NCI-H2107 treated with DMSO at 0.1 percent for 48 hours (cell line): ENCODE data around the gene MYBPH.

Experiments
- DNase-seq: peaks from one replicate; lab custom pipeline; 2025; ENCODE audit not compliant: unreplicated experiment; lab: John Stamatoyannopoulos, UW

Gene MYBPH

GRCh38 chr1:203175237-203175826, at the start of gene MYBPH:
TSS of gene MYBPH (minus strand) at chr1:203175826. CDS start at chr1:203175755, 71 bp downstream.
- DNase-seq, result no peak

DNA sequence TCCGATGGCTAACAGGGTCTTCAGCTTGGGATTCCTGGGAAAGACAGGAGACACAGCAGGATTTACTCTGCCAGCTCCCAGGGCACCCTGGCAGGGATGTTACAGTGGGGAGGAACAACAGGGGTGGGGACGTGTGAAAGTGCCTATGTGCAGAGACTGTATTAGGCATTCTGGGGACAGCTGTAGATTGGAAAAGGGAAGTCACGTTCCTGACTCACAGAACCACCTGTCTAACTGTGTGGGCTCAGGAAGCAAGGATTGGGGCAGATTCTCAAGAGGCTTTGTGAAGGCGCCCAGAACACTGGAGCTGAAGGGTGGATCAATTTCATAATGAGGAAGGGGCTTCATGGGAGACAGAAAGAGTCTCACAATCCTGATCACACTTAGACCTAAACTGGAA, 49.4 kb upstream of the MYBPH start:
- DNase-seq, result no peak

DNA sequence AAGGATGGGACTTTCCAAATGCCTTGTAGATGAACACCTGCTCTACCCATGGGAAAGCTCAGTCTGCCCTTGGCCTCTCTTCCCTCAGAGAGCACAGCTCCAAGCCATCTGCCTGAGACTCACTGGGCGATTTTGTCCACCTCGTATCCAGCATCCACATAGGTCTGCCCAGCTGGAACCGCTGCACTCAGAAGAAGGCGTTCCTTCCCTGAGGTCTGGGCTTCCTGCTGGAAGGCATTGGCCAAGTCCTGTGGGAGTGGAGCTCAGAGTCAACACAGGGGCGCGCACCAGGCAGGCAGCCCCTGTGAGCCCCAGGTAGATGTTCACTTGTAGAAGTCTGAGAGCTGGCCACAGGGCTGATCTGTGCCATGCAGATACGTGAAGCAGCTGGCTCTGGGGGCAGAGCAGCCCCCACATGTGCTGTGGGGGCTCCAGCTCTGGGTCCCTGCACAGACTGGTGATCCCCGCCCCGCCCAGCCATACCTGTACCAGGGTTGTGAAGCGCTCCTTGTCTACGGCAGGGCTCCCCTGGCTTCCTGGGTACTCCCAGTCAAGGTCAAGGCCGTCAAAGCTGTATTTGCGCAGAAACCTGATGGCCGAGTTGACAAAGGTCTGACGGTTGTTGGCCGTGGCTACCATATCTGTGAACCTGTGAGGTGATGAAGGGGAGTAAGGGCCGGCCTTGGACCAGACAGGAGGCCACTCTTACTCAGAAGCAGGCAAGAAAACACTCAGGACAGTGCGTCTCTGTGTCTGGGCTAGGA, 47.6 kb upstream of the MYBPH start:
- no peak for DNase-seq

- DNase-seq, result no peak
These were observed 44.3 kb upstream of the MYBPH start for GRCh38 chr1:203219934-203220333.

DNA sequence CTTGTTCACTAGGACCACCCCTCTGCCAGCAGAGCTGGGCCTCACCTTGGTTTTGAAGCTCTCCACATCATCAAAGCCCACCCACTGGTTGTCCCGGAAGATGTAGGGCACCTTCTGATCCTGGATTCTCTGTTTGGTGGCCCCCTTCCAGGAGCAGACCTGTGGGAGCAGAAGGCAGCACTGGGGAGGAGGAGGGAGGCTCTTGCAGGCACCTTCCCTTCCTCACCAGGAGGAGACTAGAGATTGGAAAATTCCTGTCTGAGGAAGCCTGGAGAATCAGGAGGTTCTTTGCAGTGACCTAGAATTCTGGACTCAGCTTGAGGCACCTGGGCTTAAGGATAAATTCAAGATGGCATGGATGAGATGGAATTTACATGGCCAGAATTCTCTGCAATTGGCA, 43.5 kb upstream of the MYBPH start:
- DNase-seq, result no peak

DNA sequence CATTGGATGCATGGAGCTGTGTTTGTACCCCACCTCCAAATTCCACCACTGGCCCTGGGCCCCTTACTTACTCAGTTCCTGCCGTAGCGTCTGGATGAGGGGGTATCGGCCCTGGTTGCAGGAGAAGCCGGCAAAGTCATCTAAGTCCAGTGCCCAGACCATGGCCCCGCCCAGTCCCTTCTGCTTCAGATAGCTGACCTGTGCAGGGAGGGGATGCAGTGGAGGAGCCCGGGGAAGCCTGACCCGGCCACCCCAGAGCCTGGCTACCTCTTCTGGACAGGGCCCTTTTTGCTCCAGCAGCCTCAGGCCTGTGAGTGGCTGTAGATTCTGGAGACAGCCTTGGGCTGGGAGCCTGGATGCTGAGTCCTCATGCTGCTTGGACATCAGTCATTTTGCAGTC, 42.0 kb upstream of the MYBPH start:
- no peak for DNase-seq

DNA sequence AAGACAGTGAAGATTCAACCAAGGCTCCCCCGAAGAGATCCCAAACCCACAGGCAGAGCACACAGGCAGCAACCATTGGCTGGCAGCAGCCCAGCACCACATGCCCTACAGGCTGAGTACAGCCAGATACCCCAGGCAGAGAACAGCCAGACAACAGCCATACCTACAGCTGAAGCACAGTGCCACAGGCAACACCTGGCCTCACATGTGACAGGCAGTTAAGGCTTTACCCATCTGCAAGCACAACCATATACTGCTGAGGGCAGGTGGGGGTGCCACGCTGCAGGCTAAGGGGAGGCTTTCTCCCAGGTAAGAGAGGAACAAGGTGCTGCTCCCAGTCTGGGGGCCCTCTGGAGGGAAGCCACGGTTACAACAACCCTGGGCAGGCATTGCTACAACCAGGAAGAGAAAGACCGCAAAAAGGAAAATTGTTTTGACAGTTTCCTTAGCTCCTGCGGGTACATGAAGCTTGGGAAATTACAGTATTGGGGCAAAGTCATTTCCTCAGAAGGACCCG, 41.6 kb upstream of the MYBPH start:
- no peak for DNase-seq

- peak; percentile 80 for DNase-seq
These were observed 40.9 kb upstream of the MYBPH start for GRCh38 chr1:203216274-203217138.

DNA sequence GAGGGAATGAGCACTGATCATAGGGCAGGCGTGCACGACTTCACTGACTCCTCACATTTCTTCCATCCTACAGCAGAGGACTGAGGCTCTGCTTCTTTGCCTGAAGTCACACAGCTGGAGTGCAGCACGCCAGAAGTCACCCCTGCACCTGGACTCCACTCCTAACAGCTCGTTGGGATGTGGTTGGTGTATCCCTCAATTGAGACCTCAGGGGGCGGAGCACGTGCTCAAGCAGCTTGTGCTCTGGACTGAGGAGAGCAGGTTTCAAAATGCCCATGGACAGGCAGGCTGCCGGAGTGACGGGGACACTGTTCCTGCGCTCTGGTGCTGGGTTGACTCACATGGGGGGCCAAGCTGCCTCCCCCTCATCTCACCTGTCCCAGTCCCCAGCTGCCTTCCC, 39.9 kb upstream of the MYBPH start:
- DNase-seq, result peak; percentile 82

DNA sequence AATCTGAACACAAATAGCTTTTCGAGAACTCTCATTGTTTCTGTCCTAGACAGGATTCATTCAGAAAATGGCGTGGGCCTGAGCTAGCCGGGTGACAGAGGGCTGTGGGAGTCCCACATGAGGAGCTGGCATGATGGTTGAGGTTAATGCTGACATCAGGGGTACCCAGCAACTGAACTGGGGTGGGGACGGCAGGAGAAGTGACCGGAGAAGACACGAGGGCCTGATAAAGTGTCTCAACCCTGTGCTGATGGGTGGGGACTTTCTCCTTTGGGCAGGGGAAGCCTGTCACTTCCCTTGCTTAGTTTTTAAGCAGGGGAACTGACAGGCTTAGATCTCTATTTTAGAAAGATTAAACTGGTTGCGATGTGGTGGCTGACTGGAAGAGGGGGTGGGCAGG, 39.2 kb upstream of the MYBPH start:
- DNase-seq, result no peak

DNA sequence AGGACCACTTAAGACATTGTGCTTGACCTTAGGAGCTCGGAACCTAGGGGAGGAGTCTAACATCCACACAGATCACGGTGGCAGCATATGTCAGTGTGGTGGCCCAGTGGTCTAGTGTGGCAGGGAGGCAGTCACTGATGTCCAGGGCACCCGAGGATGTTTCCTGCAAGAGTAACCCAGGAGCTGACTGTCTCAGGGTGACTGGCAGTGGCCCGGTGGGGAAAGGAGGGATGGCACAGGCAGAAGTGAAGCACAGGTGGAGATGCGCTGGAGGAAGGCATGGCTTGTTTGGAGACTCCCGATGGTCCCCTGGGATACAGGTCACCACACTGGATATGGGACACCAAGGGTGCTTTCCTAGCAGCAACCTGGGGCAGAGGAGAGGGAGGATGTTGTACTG, 37.5 kb upstream of the MYBPH start:
- DNase-seq, result no peak

GRCh38 chr1:203211812-203212211, 36.2 kb upstream of the MYBPH start:
- DNase-seq, result no peak

DNA sequence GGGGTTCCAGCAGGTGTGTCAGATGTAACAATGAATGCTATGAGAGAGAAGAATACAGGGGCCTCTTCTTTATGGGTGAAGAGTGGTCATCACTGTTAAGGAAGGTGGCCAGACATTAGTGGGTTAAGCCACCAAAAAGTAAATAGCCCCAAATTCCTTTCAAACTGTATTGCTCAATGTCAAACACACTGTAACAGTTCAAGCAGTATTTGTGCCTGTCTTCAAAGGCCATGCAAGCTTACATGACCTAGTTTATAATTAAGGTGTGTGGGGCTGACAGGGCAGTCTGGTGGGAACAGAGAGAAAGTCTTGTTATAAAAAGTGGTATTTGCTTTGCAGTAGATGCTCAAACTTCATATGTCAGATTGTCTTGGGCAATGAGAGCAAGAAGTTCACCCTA, 35.4 kb upstream of the MYBPH start:
- DNase-seq, result no peak

DNA sequence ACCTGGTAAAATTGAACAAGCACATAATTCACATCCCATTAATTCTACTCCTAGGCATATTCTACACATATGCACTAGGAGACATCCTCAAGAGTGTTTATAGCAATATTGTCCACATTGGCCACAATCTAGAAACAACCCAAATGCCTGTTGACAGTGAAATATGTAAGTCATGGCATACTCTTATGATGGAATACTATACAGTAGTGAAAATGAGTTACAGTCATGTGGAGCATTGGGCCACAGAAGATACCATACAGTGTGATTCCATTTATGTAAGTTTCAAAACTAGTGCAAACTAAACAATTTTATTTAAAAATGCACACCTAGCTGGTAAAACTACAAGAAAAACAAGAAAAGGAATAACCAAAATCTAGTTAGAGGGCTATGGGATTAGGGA, 34.7 kb upstream of the MYBPH start:
- DNase-seq, result no peak

DNA sequence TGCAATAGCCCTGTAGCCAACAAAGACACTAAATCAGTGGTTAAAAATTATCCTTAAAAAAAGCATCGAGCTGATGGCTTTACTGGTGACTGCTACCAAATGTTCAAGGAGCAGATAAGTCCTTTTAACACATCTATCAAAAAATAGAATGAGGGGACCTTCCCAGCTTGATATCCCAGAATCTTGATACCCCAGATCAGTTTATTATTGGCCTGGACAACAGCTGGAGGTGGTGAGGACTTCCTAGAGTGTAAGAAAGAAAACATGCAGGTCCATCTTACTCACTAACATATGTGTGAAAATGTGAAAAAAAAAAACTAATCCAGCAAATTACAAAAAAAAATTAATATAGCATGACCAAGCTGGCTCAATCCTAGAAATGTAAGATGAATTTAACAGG, 32.6 kb upstream of the MYBPH start:
- DNase-seq, result no peak

- DNase-seq, result peak; percentile 19
These were observed 32.1 kb upstream of the MYBPH start for GRCh38 chr1:203207751-203208150.

DNA sequence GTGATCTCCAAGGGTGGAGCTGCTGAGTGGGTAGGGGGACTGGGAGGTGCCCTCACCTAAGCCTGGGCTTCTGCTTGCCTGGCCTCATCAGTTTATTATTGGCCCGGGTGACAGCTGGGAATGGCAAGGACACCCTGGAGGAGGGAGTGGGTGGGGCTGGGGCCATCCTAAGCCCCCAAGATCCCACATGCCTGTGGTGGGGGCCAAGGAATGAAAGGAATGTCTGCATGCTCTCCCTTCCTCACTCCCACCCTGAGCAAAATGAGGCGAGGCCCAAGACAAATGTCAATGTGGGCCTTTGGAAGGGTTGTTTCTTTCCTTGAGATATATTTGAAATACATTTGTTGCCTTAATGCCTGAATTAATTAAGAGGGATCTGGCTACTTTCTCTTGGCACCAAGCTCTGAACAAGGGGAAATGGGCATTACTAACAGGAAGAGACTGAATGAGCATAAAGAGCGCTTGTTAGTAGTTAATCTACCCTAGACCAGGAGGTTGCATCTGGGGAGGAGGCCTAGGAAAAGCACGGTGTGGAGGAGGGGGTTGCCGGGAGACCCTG, 30.6 kb upstream of the MYBPH start:
- DNase-seq, result no peak

DNA sequence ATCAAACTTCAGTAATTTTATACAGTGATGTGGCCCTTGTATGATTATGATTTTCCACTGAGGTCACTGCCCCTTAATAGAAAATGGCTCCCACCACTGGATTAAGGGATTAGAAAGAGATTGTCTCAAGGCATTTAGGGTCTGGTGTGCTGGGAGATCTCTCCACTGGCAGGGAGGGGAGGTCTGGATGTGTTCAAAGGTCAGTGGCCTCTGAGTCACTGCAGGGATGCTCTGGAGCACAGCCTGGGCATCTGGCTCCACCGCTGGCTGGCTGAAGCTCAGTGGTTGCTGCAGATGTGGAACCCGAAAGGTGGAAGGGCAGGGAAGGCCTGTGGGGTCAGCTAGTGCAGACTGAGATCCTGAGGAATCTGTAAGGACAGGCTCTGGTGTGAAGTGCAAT, 29.1 kb upstream of the MYBPH start:
- DNase-seq, result no peak

DNA sequence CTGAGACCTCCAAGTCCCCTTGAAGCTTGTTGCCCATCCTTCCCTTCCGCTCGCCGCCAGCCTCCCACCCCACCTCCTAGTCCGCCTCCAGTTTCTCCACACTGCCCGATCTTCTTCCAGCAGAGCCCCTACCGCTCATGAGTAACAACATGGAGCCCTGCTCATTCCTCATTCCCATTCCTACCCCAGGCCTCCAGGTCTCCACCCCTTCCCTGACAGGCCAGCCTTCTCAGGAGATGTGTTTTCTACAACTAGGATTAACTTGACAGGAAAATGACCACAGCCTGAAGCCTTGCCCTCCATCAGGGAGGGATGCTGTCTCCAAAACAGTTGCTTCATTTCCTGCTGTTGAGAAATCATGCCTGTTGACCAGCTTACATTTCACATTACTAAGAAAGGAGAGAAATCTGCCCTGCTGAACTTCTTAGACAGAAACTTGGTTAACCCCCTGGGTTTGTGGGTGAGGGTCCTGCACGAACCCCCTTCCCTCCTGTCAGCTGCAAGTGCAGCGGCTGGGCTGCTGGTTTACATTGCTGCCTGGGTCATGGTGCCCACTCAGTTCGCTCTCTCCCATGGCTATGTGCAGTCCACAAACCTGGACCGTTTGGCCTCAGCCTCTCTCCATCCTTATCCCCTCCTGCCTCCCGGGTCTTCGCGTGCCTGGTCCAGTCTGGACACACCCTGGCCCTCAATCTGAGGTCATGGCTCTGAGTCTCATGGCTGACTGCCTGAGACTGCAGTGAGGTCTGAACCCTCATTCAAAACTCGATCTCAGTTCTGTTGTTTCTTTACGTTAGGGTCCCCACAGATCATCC, 27.0 kb upstream of the MYBPH start:
- DNase-seq, result no peak

DNA sequence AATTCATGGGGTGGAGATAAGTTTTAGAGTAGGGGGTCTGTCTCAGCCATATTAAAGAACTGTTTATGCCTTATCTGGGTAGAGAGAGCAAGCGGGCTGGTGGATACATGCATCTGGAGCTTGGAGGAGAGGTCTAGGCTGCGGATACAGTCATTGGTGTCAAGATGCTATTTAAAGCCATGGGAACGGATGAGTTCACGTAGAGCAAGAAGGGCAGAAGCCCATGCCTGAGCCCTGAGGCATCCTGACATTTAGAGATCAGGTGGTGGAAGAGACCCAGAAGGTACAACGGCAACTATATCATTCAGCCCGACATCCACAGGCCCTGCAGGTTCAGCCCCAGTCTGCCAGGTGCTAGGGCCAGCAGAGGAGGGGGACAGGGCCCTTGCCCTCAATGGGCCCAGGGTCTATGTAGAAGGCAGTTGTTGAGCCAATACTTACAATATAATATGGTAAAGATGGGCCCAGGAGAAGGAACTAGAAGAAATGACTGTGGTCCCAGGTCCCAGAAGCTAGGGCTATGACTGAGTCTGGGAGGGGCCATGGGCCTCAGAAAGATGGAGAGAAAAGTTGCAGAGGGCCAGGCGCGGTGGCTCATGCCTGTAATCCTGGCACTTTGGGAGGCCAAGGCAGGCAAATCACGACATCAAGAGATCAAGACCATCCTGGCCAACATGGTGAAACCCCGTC, 26.0 kb upstream of the MYBPH start:
- DNase-seq, result no peak
